HepG2 (cell line): Measurements from ENCODE around the gene UBE2H. TPM values are rescaled to one million over a fixed set of nuclear protein-coding genes. Genes with fewer than 3 reads are reported as not detected.

ENCODE experiments used
- ATAC-seq: fragments of 200-7000 bp; cut with Tn5 transposase; 3 replicates; pipeline ENCODE4 v1.9.1; 2020; ENCODE audit warnings: mild to moderate bottlenecking, moderate library complexity
- BruUV-seq: library from RNA; stranded (reverse); fragments of 400-500 nt; replicated peaks from 2 replicates; lab custom pipeline; 2021; lab: Mats Ljungman, UMichigan
- CTCF ChIA-PET: fragments of 300-600 bp; formaldehyde crosslinking; extraction: SDS; loops from one replicate; lab custom pipeline; 2021; ENCODE audit warnings: low total read pairs, inconsistent platforms, low intra/inter-chr PET ratio; lab: Yijun Ruan, JAX
- POLR2A ChIA-PET: fragments of 350-600 bp; sonication (Branson Sonifier 250); formaldehyde crosslinking; loops from one replicate; lab custom pipeline; 2020; ENCODE audit warnings: antibody characterized with exemption, inconsistent platforms; lab: Yijun Ruan, JAX
- DNase-seq: peaks from one replicate; pipeline ENCODE4 v3.0.0-alpha.2; 2015; ENCODE audit warnings: low spot score
- FAIRE-seq: peaks from 3 replicates; lab custom pipeline; 2011; peaks lifted over from hg19 to GRCh38; lab: Jason Lieb, UNC
- H2AFZ ChIP-seq: one replicate; pipeline ENCODE4 v1.6.1; 2011; ENCODE audit warnings: low read length, inconsistent platforms
- H3K27ac ChIP-seq: fragments of 300-600 bp; 3 replicates; pipeline ENCODE4 v1.8.0; 2011; ENCODE audit warnings: mixed run types, mild to moderate bottlenecking, mixed read lengths, low read length, inconsistent platforms; ENCODE audit not compliant: insufficient read depth; ENCODE audit errors: extremely low read length
- H3K27me3 ChIP-seq, 2 experiments: fragments of 200-600 bp in 1 of 2; 2 replicates in 1 of 2; 3 replicates in 1 of 2; pipeline versions ENCODE4 v1.6.0 to v1.8.0; 2011; ENCODE audit warnings: low read length in 2 of 2, mild to moderate bottlenecking in 2 of 2, moderate library complexity in 2 of 2, inconsistent platforms in 1 of 2; ENCODE audit not compliant: insufficient read depth in 2 of 2, control insufficient read depth in 1 of 2
- H3K36me3 ChIP-seq, 2 experiments: fragments of 200-600 bp in 1 of 2; replicated peaks in 1 of 2; 2 replicates in 1 of 2; 3 replicates in 1 of 2; pipeline versions ENCODE4 v1.5.1 to v1.8.0; 2011; ENCODE audit warnings: low read length in 2 of 2, inconsistent platforms in 1 of 2; ENCODE audit not compliant: insufficient read depth in 2 of 2, control insufficient read depth in 1 of 2
- H3K4me1 ChIP-seq: 2 replicates; pipeline ENCODE4 v1.5.1; 2012; ENCODE audit warnings: low read length, inconsistent platforms; ENCODE audit not compliant: insufficient read depth
- H3K4me2 ChIP-seq: 2 replicates; pipeline ENCODE4 v1.6.0; 2011; ENCODE audit warnings: low read depth, low read length, inconsistent platforms
- H3K4me3 ChIP-seq, 3 experiments: fragments of 200-600 bp in 1 of 3; sonication (generic), shearing (Covaris generic) in 1 of 3; replicated peaks in 1 of 3; 2 replicates each; pipeline ENCODE4 v1.5.1; 2011 to 2016; ENCODE audit warnings: low read length in 3 of 3, inconsistent platforms in 2 of 3, low read depth in 2 of 3, mild to moderate bottlenecking in 2 of 3, control low read depth in 1 of 3, mixed read lengths in 1 of 3; ENCODE audit not compliant: insufficient read depth in 1 of 3
- H3K79me2 ChIP-seq: one replicate; pipeline ENCODE4 v1.6.1; 2011; ENCODE audit warnings: low read length, inconsistent platforms; ENCODE audit not compliant: insufficient read depth
- H3K9ac ChIP-seq: 2 replicates; pipeline ENCODE4 v1.6.0; 2011; ENCODE audit warnings: mild to moderate bottlenecking, low read depth, low read length, inconsistent platforms; ENCODE audit not compliant: insufficient read depth
- H3K9me3 ChIP-seq: 2 replicates; pipeline ENCODE4 v1.5.1; 2012; ENCODE audit warnings: mild to moderate bottlenecking, low read length
- H4K20me1 ChIP-seq: 2 replicates; pipeline ENCODE4 v1.6.0; 2011; ENCODE audit warnings: inconsistent platforms, mild to moderate bottlenecking, low read length, moderate library complexity; ENCODE audit not compliant: insufficient read depth
- FOXK2 ChIP-seq: fragments of 450-650 bp; IDR thresholded peaks from 2 replicates; pipeline ENCODE4 v1.6.1; 2016
- HOXA7 ChIP-seq: sonication (generic); formaldehyde crosslinking; IDR thresholded peaks from 2 replicates; pipeline ENCODE4 v1.8.1; 2022; ENCODE audit warnings: mild to moderate bottlenecking, missing genetic modification reagents, moderate library complexity
- MED1 ChIP-seq: sonication (generic); formaldehyde crosslinking; IDR thresholded peaks from 2 replicates; pipeline ENCODE4 v1.4.0; 2020; ENCODE audit warnings: missing genetic modification reagents
- NBN ChIP-seq: fragments of 450-650 bp; conservative IDR thresholded peaks from 2 replicates; pipeline ENCODE4 v1.6.1; 2017
- RAD21 ChIP-seq: fragments of 450-650 bp; formaldehyde crosslinking; IDR thresholded peaks from 2 replicates; pipeline ENCODE4 v1.5.0; 2020; ENCODE audit warnings: mild to moderate bottlenecking
- SALL1 ChIP-seq: sonication (generic); formaldehyde crosslinking; IDR thresholded peaks from 2 replicates; pipeline ENCODE4 v1.8.0; 2022; ENCODE audit warnings: mild to moderate bottlenecking, missing genetic modification reagents
- ZBTB34 ChIP-seq: sonication (generic); formaldehyde crosslinking; IDR thresholded peaks from 2 replicates; pipeline ENCODE4 v1.8.0; 2022; ENCODE audit warnings: mild to moderate bottlenecking, missing genetic modification reagents
- ZFY ChIP-seq: sonication (generic); formaldehyde crosslinking; IDR thresholded peaks from 2 replicates; pipeline ENCODE4 v1.4.0; 2020; ENCODE audit warnings: missing genetic modification reagents
- ZNF292 ChIP-seq: sonication (generic); formaldehyde crosslinking; IDR thresholded peaks from 2 replicates; pipeline ENCODE4 v1.8.1; 2022; ENCODE audit warnings: mild to moderate bottlenecking, low read depth, missing genetic modification reagents, borderline replicate concordance
- ZNF775 ChIP-seq: sonication (generic); formaldehyde crosslinking; IDR thresholded peaks from 2 replicates; pipeline ENCODE4 v1.4.0; 2020; ENCODE audit warnings: missing genetic modification reagents, mild to moderate bottlenecking, moderate library complexity, borderline replicate concordance
- ZNF776 ChIP-seq: sonication (generic); formaldehyde crosslinking; IDR thresholded peaks from 2 replicates; pipeline ENCODE4 v1.4.0; 2020; ENCODE audit warnings: mild to moderate bottlenecking, missing genetic modification reagents
- ZNF891 ChIP-seq: sonication (generic); formaldehyde crosslinking; IDR thresholded peaks from 2 replicates; pipeline ENCODE4 v1.5.0; 2020; ENCODE audit warnings: mild to moderate bottlenecking, missing genetic modification reagents
- WGBS: methylation state at CpG from one replicate; pipeline ENCODE4 v1.1.6; 2017; ENCODE audit warnings: low lambda C conversion rate; 5-methylcytosine and 5-hydroxymethylcytosine counted together
- in situ Hi-C: cut with HindIII; loops from 2 replicates; pipeline ENCODE4 v1.10.0; 2017; ENCODE audit warnings: low pct_unique_long_range_greater_than_20kb; ENCODE audit not compliant: extremely low pct_ligation_motif_present
- intact Hi-C: fragments of 100-400 bp; cut with micrococcal nuclease; formaldehyde crosslinking; loops from one replicate; pipeline ENCODE4 v1.10.0; 2022; ENCODE audit not compliant: unreplicated experiment
- polyA plus RNA-seq, 8 experiments: library from polyadenylated mRNA; depleted of rRNA in 3 of 8; stranded (reverse) in 7 of 8; unstranded in 1 of 8; fragments of >200 nt; fragmentation: Illumina TruSeq in 4 of 8; extraction: Trizol in 4 of 8; gene quantifications; 2 replicates each; pipeline versions ENCODE4 v1.2.1 to v1.2.3, GENCODE V29; 2011 to 2016; ENCODE audit warnings: low read depth in 4 of 8, missing spikeins in 1 of 8, mixed read lengths in 1 of 8; ENCODE audit not compliant: insufficient read depth in 1 of 8
- total RNA-seq, 5 experiments: library from RNA; depleted of rRNA; stranded (reverse); fragments of >200 nt; fragmentation: Illumina TruSeq; extraction: Trizol; gene quantifications; 2 replicates each; pipeline ENCODE4 v1.2.3, GENCODE V29; 2016; ENCODE audit warnings: low read depth in 1 of 5

Gene UBE2H
- total and polyA plus RNA-seq, 2 of the 13 experiments (the other 11 are each of a cell fraction or from before 2014, with no cell fraction given) = 15.5 to 40.1 TPM

- no peaks in the 10 kb centered on the region for H3K4me1 ChIP-seq
- H4K20me1 ChIP-seq = no peaks in the 10 kb centered on the region
- H3K27ac ChIP-seq = no peak overlapping the region
- in situ Hi-C loops (no loop called here), intact Hi-C loops (no loop called here)
- no peak overlapping the region for H3K9ac ChIP-seq
- no peak for TF ChIP-seq ZNF776 (CRISPR knock-in tag)
- TF ChIP-seq HOXA7 = no peak
- no peak for TF ChIP-seq NBN
- TF ChIP-seq SALL1 (CRISPR knock-in tag) = no peak
- no peak for TF ChIP-seq ZNF775 (CRISPR knock-in tag)
- TF ChIP-seq ZNF292 (CRISPR knock-in tag) = no peak
- no peak for TF ChIP-seq MED1
- TF ChIP-seq FOXK2 = no peak
- TF ChIP-seq RAD21 = no peak
- TF ChIP-seq ZNF891 (CRISPR knock-in tag) = no peak
- no peak for TF ChIP-seq ZFY (CRISPR knock-in tag)
- no peak for TF ChIP-seq ZBTB34 (CRISPR knock-in tag)
- TF ChIP-seq, all 625 proteins: peak for 0
- H3K4me2 ChIP-seq = no peak overlapping the region
- H3K4me3 ChIP-seq = no peak overlapping the region
- DNase-seq (no peak), FAIRE-seq (no peak), ATAC-seq (no peak)
- no peaks in the 10 kb centered on the region for H3K36me3 ChIP-seq
- no TSS peak for BruUV-seq
- ChIA-PET POLR2A (no interaction called here), CTCF (no interaction called here)
- 36% methylated on average over 5 of the region's 5 CpGs for whole genome bisulfite sequencing
- no peaks in the 10 kb centered on the region for H3K79me2 ChIP-seq
- no peaks in the 10 kb centered on the region for H3K9me3 ChIP-seq
- no peaks in the 10 kb centered on the region for H3K27me3 ChIP-seq
- no peak overlapping the region for H2AFZ ChIP-seq
Measured at GRCh38 chr7:129997285-129997684, 44.5 kb upstream of the UBE2H start.
